Glutamatergic neuron (in vitro differentiated cells): ENCODE results near the gene UGT1A3. TPM values are rescaled to one million over a fixed set of nuclear protein-coding genes. Genes with fewer than 3 reads are reported as not detected.

ENCODE experiments used
- DNase-seq: peaks from one replicate; pipeline ENCODE4 v3.0.0; 2022
- H3K27ac Mint-ChIP-seq: one replicate; pipeline ENCODE4 v1.8.0; 2020; ENCODE audit warnings: mild to moderate bottlenecking, mixed read lengths, inconsistent platforms; ENCODE audit not compliant: unreplicated experiment
- H3K27me3 Mint-ChIP-seq: one replicate; pipeline ENCODE4 v1.8.0; 2020; ENCODE audit warnings: mild to moderate bottlenecking, moderate library complexity, mixed read lengths, inconsistent platforms; ENCODE audit not compliant: unreplicated experiment
- H3K36me3 Mint-ChIP-seq: one replicate; pipeline ENCODE4 v1.8.0; 2020; ENCODE audit warnings: mild to moderate bottlenecking, mixed read lengths, inconsistent platforms; ENCODE audit not compliant: unreplicated experiment
- H3K4me1 Mint-ChIP-seq: one replicate; pipeline ENCODE4 v1.8.0; 2020; ENCODE audit warnings: mild to moderate bottlenecking, low read depth, mixed read lengths, inconsistent platforms; ENCODE audit not compliant: unreplicated experiment
- H3K4me3 Mint-ChIP-seq: one replicate; pipeline ENCODE4 v1.8.0; 2020; ENCODE audit warnings: mild to moderate bottlenecking, mixed read lengths, inconsistent platforms; ENCODE audit not compliant: unreplicated experiment
- H3K9me3 Mint-ChIP-seq: one replicate; pipeline ENCODE4 v1.8.0; 2020; ENCODE audit warnings: mild to moderate bottlenecking, moderate library complexity, mixed read lengths, inconsistent platforms; ENCODE audit not compliant: unreplicated experiment
- CTCF ChIP-seq: fragments of 200-600 bp; sonication (generic); IDR thresholded peaks from one replicate; pipeline ENCODE4 v1.5.0; 2021; ENCODE audit not compliant: partially characterized antibody, unreplicated experiment
- total RNA-seq: library from RNA; stranded (reverse); fragmentation: NEBNext Ultra II Directional; extraction: Animal tissue kit (Norgen Biotek cat#: 25700); gene quantifications from one replicate; pipeline ENCODE4 v1.2.1, GENCODE V29; 2021; ENCODE audit not compliant: unreplicated experiment

The UGT1A3 gene
- total RNA-seq, 1 donor from 2014 or later: not detected

DNA sequence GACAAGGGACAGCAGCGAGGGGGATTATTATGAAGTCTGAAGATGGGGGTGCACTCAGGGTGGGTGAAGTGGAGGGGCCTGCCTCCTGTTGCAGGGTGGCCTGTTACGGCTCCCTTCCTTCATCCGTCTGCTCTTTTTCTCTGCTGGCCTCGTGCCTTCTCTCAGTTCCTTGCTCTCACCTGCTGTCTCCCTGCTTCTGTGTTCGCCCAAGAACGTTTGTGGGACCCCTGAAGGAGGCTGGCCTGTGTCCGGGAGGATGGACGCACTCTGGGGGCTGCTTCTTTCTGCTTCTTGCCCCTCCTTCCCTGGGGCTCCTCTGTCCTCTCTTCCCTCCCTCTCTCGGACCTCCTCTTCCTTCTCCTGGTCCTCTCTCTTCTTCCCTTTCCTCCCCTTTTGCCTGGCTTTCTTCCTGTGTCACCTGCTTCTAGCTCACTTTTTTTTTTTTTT, 63.1 kb downstream of the UGT1A3 start:
- Mint-ChIP-seq H3K27me3 (peaks cover 9% of the 10 kb centered on the region), H3K4me1 (no peaks in the 10 kb centered on the region), H3K27ac (no peak overlapping the region), H3K9me3 (peaks cover 6% of the 10 kb centered on the region), H3K4me3 (no peak overlapping the region), H3K36me3 (peaks cover 4% of the 10 kb centered on the region)
- no peak for TF ChIP-seq CTCF
- no peak for DNase-seq

GRCh38 chr2:233792720-233793119, 63.9 kb downstream of the UGT1A3 start:
- DNase-seq: no peak
- Mint-ChIP-seq H3K36me3 (peaks cover 4% of the 10 kb centered on the region), H3K4me3 (no peak overlapping the region)

DNA sequence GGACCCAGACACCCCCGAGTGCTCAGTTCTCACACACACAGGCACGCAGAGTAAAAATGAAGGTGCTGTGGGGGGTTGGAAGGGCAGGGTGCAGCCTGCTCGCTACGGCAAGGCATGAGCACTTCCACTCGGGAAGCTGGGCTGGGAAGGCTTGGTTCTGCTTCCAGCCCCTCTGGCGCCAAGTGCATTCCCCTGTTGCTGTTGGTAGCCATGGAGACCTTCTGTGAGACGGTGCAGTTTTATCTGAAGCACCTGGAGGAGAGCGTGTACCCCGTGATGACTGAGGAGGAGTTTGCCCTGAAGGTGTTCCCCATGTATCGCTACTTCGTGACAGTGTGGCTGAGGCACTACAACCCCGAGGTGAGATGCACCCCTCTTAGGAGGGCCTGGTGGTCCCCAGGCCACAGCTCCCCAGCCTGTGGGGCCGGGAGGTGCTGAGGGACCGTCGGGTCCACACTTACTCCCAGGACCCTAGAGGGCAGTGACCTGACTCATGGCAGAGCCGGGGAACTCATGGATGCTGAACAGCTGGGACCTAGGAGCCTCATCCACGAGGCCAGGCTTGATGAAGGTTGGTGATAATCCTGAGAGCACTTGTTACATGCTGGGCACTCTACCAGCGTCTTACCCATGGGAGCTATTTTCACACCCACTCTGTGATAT, 64.8 kb downstream of the UGT1A3 start:
- Mint-ChIP-seq H3K36me3 (peaks cover 4% of the 10 kb centered on the region), H3K27ac (no peak overlapping the region), H3K4me3 (no peak overlapping the region), H3K9me3 (peaks cover 8% of the 10 kb centered on the region), H3K4me1 (no peaks in the 10 kb centered on the region), H3K27me3 (peaks cover 9% of the 10 kb centered on the region)
- no peak for DNase-seq
- TF ChIP-seq CTCF: no peak

More at GRCh38 chr2:233792720-233793119, 63.9 kb downstream of the UGT1A3 start:
- no peaks in the 10 kb centered on the region for H3K4me1 Mint-ChIP-seq
- peaks cover 8% of the 10 kb centered on the region for H3K9me3 Mint-ChIP-seq
- H3K27me3 Mint-ChIP-seq: peaks cover 9% of the 10 kb centered on the region
- no peak overlapping the region for H3K27ac Mint-ChIP-seq
- TF ChIP-seq CTCF: no peak

- TF ChIP-seq CTCF: no peak
- H3K4me1 Mint-ChIP-seq: peaks cover 3% of the 10 kb centered on the region
- H3K27me3 Mint-ChIP-seq: peaks cover 9% of the 10 kb centered on the region
- H3K4me3 Mint-ChIP-seq: no peak overlapping the region
- peaks cover 8% of the 10 kb centered on the region for H3K9me3 Mint-ChIP-seq
- DNase-seq: no peak
- peaks cover 4% of the 10 kb centered on the region for H3K36me3 Mint-ChIP-seq
- H3K27ac Mint-ChIP-seq: no peak overlapping the region
These were observed 65.4 kb downstream of the UGT1A3 start for GRCh38 chr2:233794128-233794658.

- Mint-ChIP-seq H3K4me3 (no peak overlapping the region), H3K4me1 (peaks cover 3% of the 10 kb centered on the region), H3K27ac (no peak overlapping the region), H3K9me3 (peaks cover 10% of the 10 kb centered on the region), H3K27me3 (peaks cover 7% of the 10 kb centered on the region), H3K36me3 (peaks cover 3% of the 10 kb centered on the region)
- TF ChIP-seq CTCF: no peak
- no peak for DNase-seq
These were observed 66.9 kb downstream of the UGT1A3 start for GRCh38 chr2:233795735-233796171.
